Stimulated activated naive CD8-positive, alpha-beta T cell treated with anti-CD3 and anti-CD28 coated beads, Interleukin-15, Interleukin-2, amounts not matched to agents 100 ng/mL and 50 ng/mL, for 24 hours (primary cell): ENCODE data around the gene PALLD.
"Not testable (repeated sequence)": the region's sequence is repeated elsewhere in the genome, so short reads cannot be mapped to it uniquely, and the experiment has no call there.

Source experiments
- H3K27ac Mint-ChIP-seq: one replicate; pipeline ENCODE4 v1.8.0; 2021; ENCODE audit warnings: mild to moderate bottlenecking, mixed read lengths
- H3K27me3 Mint-ChIP-seq: one replicate; pipeline ENCODE4 v1.8.0; 2021; ENCODE audit warnings: mixed read lengths
- H3K36me3 Mint-ChIP-seq: one replicate; pipeline ENCODE4 v1.8.0; 2021; ENCODE audit warnings: low read depth, mixed read lengths
- H3K4me1 Mint-ChIP-seq: one replicate; pipeline ENCODE4 v1.8.0; 2021; ENCODE audit warnings: low read depth, mixed read lengths
- H3K4me3 Mint-ChIP-seq: one replicate; pipeline ENCODE4 v1.8.0; 2021; ENCODE audit warnings: mild to moderate bottlenecking, mixed read lengths
- H3K9me3 Mint-ChIP-seq: one replicate; pipeline ENCODE4 v1.8.0; 2021; ENCODE audit warnings: mixed read lengths

Gene PALLD

DNA sequence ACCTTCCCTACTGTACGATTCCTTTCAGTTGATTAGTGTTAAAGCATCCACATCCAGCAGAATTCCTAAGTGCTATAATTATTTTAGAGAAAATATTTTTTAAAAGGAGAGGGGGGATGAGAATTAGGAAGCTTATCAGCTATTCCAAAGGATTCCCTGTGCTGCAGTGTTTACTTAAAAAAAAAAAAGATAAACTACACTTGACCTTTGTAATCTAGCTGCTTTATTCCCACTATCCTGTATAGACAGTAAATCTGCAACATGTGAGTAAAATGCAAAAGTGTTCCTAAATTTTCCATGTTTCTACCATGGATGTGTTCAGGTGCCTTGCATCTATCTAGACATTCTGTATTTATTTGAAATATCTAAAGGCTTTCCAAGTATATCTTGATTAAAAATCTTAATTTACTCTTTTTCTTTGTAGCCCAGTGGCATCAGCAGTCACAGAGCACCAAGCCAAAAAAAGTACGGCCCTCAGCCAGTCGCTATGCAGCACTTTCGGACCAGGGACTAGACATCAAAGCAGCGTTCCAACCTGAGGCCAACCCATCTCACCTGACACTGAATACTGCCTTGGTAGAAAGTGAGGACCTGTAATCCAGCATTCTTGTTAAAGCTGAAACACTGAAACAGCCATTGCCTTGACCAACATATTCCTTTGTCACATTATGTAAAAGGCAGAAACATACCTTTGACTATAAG, 429.1 kb downstream of the PALLD start:
- no peaks in the 10 kb centered on the region for H3K36me3 Mint-ChIP-seq
- H3K4me1 Mint-ChIP-seq = no peaks in the 10 kb centered on the region
- H3K9me3 Mint-ChIP-seq = no peaks in the 10 kb centered on the region
- no peak overlapping the region for H3K4me3 Mint-ChIP-seq
- H3K27ac Mint-ChIP-seq = no peak overlapping the region
- H3K27me3 Mint-ChIP-seq = no peaks in the 10 kb centered on the region

DNA sequence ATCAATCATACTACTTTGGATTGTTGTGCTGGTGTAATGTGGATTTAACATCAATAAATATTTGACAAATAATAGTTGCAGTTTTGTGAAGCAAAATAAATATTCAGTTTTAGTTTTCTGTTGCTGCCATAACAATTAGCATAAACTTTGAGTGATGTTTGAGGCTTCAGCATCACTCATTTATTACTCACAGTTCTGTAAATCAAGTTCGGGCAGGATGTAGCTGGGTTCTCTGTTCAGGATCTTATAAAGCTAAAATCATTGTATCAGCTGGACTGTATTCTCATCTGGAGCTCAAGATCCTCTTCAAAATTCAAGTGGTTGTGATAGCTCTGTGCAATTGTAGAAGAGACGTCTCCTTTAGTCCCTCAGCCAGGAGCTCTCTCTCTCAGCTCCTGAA, 431.5 kb downstream of the PALLD start:
- Mint-ChIP-seq H3K27me3 (no peaks in the 10 kb centered on the region), H3K4me3 (no peak overlapping the region), H3K36me3 (peaks cover 5% of the 10 kb centered on the region), H3K27ac (no peak overlapping the region), H3K9me3 (peaks cover 15% of the 10 kb centered on the region), H3K4me1 (no peaks in the 10 kb centered on the region)

DNA sequence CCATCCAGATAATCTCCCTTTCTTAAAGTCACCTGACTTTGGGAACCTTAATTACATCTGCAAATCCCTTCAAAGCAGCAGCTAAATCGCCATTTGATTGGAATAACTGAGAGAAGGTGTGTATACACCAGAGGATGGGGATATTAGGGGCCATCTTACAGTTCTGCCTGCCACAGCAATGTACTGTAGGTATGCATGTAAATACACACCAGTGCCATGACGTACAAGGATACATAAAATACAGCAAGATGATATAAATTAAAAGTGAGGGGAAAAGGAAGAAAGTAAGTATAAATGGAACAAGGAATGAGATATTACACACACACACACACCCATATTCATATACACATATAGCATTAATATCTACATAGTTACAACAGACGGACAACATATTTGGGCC, 432.0 kb downstream of the PALLD start:
- Mint-ChIP-seq H3K27ac (no peak overlapping the region), H3K4me1 (no peaks in the 10 kb centered on the region), H3K36me3 (peaks cover 5% of the 10 kb centered on the region), H3K9me3 (peaks cover 15% of the 10 kb centered on the region), H3K4me3 (no peak overlapping the region), H3K27me3 (no peaks in the 10 kb centered on the region)

DNA sequence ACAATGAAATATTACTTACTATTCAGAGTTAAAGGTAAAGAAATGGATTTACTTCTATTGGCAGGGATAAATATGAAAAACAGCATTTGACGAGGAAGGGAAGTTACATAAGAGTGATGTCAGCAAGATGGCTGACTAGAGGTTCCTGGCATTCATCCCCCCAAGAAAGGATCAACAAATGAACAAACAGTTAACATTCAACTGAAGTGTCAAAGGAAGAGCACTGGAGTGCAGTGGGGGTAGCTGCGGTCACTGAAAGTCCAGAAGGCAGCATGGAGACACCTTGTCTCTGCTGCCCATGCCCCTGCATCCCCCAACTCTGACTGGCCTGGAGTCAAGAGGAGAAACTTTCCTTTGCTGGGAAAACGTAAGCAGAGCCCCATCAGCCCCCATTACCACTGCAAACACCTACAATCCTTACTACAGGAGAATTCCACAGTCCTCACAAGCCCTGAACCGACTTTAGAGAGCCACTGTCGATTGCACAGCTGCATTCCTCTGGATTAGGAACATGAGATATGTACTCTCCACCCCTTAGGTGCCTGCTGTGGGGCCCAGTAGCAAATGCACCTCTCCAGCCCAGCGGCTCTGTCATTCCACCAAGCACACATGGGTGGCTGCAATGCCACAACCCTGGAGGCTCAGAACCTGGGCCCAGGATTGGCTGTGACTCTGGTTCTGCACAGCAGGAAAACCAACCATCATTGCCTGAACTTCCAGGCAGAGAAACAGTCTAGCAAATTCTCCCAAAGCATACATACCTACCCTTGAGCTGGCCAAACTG, 433.8 kb downstream of the PALLD start:
- Mint-ChIP-seq H3K36me3 (peaks cover 5% of the 10 kb centered on the region), H3K4me3 (no peak overlapping the region), H3K27ac (no peak overlapping the region), H3K9me3 (peaks cover 22% of the 10 kb centered on the region), H3K4me1 (no peaks in the 10 kb centered on the region), H3K27me3 (no peaks in the 10 kb centered on the region)

DNA sequence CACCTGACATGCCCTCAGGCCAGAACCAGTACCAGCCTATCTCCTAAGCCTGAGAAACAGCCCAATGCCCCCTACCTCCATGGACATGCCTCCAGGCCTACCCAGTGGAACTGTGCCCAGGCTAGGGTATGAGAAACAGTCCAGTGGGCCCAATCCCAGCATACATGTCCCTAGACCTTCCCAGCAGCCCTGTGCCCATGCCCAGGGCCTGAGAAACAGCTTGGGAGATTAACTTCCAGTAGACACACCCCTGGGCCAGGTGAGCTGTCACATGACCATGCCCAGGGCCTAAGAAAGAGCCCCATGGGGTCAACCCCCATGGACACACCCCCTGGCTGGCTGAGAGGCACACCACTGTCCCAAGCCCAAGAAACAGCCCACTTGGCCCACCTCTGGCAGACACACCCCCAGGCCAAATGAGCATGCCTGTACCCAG, 434.4 kb downstream of the PALLD start:
- no peaks in the 10 kb centered on the region for H3K27me3 Mint-ChIP-seq
- no peaks in the 10 kb centered on the region for H3K4me1 Mint-ChIP-seq
- no peak overlapping the region for H3K27ac Mint-ChIP-seq
- no peak overlapping the region for H3K4me3 Mint-ChIP-seq
- peaks cover 5% of the 10 kb centered on the region for H3K36me3 Mint-ChIP-seq
- H3K9me3 Mint-ChIP-seq = peaks cover 22% of the 10 kb centered on the region

DNA sequence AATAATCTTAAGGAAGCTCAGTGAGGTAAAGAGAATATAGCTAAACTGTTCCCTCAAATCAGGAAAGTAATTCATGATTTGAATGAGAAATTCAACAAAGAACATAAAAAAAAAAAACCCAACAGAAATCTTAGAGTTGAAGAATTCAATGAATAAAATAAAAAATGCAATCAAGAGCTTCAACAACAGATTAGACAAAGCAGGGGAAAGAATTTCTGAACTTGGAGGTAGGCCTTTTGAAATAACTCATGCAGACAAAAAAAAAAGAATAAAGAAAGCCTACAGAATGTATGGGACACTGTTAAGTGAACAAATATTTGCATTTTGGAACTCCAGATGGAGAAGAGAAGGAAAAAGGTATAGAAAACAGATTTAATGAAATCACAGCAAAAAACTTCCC, 435.3 kb downstream of the PALLD start:
- Mint-ChIP-seq H3K27me3 (no peaks in the 10 kb centered on the region), H3K9me3 (peaks cover 27% of the 10 kb centered on the region), H3K36me3 (peaks cover 13% of the 10 kb centered on the region), H3K4me1 (no peaks in the 10 kb centered on the region), H3K27ac (no peak overlapping the region), H3K4me3 (no peak overlapping the region)

DNA sequence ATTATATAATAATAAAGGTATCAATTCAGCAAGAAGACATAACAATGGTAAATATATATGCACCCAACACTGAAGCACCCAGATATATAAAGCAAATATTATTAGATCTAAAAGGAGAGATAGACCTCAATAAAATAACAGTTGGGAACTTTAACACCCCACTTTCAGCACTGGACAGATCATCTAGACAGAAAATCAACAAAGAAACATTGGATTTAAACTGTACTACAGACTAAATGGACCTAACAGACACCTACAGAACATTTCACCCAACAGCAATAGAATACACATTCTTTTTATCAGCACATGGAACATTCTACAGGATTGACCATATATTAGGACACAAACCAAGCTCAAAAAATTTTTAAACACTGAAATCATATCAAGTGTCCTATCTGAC, 436.6 kb downstream of the PALLD start:
- no peak overlapping the region for H3K27ac Mint-ChIP-seq
- no peaks in the 10 kb centered on the region for H3K27me3 Mint-ChIP-seq
- H3K4me3 Mint-ChIP-seq = no peak overlapping the region
- H3K36me3 Mint-ChIP-seq = peaks cover 14% of the 10 kb centered on the region
- H3K4me1 Mint-ChIP-seq = no peaks in the 10 kb centered on the region
- peaks cover 35% of the 10 kb centered on the region for H3K9me3 Mint-ChIP-seq

DNA sequence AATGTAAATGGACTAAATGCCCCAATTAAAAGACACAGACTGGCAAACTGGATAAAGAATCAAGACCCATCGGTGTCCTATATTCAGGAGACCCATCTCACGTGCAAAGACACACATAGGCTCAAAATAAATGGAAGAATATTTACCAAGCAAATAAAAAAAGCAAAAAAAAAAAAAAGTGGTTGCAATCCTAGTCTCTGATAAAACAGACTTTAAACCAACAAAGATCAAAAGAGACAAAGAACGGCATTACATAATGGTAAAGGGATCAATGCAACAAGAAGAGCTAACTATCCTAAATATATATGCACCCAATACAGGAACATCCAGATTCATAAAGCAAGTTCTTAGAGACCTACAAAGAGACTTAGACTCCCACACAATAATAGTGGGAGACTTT, 440.6 kb downstream of the PALLD start:
- not testable (repeated sequence) for H3K4me1 Mint-ChIP-seq, H3K27ac Mint-ChIP-seq, H3K4me3 Mint-ChIP-seq, H3K27me3 Mint-ChIP-seq
- peaks cover 27% of the 10 kb centered on the region for H3K9me3 Mint-ChIP-seq
- H3K36me3 Mint-ChIP-seq = peaks cover 10% of the 10 kb centered on the region

DNA sequence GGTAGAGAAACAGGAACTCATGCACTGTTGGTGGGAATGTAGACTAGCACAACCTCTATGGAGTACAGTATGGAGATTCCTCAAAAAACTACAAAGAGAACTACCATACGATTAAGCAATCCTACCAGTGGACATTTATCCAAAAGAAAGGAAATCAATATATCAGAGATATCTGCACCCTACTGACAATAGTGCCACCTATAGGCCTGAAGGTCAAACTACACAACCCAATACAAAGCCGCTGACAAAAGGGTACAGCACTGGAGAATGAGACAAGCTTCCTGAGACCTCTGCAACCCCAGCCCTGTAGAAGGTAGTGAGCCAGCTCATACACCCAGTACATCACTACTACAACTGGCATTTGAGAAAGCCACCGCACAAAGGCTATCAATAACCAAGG, 446.1 kb downstream of the PALLD start:
- Mint-ChIP-seq H3K27me3 (no peaks in the 10 kb centered on the region), H3K36me3 (no peaks in the 10 kb centered on the region), H3K4me3 (no peak overlapping the region), H3K9me3 (peaks cover 10% of the 10 kb centered on the region), H3K4me1 (no peaks in the 10 kb centered on the region), H3K27ac (no peak overlapping the region)

DNA sequence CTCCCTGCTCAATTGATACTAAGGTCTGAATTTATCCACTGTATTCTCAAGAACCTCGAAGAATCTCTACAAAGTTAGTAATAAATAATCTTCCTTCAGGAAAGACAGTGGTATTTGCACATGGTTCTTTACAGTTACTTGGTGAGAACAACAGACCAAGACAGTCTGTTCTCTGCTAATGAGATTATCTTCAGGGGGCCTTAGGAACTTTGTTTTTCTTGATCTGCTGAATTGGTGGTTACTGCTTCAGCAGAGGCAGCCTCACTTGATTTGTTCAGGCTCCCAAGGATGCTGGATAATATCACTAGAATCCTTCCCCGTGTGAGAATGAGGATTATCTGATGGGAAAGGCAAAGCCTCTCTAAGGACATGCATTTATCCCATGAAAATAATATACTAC, 448.4 kb downstream of the PALLD start:
- H3K27ac Mint-ChIP-seq = no peak overlapping the region
- H3K4me1 Mint-ChIP-seq = no peaks in the 10 kb centered on the region
- H3K36me3 Mint-ChIP-seq = peaks cover 4% of the 10 kb centered on the region
- H3K9me3 Mint-ChIP-seq = peaks cover 15% of the 10 kb centered on the region
- H3K27me3 Mint-ChIP-seq = no peaks in the 10 kb centered on the region
- H3K4me3 Mint-ChIP-seq = no peak overlapping the region

DNA sequence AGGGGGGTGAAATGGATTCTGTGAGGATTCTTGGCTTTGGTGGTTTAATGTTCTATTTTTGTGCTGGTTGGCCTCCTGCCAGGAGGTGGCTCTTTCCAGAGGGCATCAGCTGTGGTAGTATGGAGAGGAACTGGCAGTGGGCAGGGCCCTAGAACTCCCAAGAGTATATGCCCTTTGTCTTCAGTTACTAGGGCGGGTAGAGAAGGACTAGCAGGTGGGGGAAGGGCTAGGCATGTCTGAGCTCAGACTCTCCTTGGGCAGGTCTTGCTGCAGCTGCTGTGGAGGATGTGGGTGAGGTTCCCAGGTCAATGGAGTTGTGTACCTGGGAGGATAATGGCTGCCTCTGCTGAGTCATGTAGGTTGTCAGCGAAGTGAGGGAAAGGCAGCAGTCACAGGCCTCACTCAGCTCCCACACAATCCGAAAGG, 456.0 kb downstream of the PALLD start:
- not testable (repeated sequence) for H3K4me1 Mint-ChIP-seq, H3K27ac Mint-ChIP-seq, H3K4me3 Mint-ChIP-seq, H3K27me3 Mint-ChIP-seq
- Mint-ChIP-seq H3K9me3 (peaks cover 18% of the 10 kb centered on the region), H3K36me3 (peaks cover 17% of the 10 kb centered on the region)

DNA sequence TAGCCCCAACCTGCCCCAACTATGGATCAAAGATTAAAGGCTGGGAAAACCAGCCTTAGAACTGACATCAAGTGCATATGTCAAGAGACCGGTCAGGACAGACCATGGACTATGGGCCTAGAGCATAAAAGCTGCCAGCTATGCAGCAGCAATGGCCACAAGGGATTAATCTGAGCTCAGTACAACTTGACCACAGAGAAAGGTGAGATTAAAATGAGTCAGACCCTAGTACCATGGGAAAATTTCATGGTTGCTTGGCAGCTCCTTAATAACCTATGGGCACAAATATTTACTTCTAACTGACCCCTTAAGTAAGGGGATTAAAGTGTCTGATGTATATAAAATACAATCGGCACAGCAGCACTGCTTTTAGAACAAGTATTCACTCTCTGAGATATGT, 458.8 kb downstream of the PALLD start:
- Mint-ChIP-seq H3K4me3 (no peak overlapping the region), H3K36me3 (peaks cover 13% of the 10 kb centered on the region), H3K27me3 (no peaks in the 10 kb centered on the region), H3K9me3 (peaks cover 7% of the 10 kb centered on the region), H3K4me1 (no peaks in the 10 kb centered on the region), H3K27ac (no peak overlapping the region)

DNA sequence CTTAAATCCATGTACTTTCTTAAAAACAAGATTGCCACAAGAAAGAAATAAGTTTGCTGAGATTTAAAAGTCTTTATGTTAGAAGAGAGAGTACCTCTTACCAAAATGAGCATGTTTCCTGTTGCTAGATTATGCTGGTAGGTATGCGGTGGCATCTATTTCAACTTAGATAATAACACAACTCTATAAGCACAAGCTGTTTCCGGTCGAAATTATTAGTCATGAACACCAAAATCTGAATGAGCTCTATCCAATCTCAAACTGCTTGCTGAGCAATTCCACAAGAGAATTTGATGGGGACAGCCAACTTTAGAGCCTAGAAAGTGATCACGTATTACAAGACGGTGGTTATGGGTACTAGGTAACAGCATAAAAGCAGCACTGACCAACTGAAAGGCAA, 463.9 kb downstream of the PALLD start:
- Mint-ChIP-seq H3K9me3 (no peaks in the 10 kb centered on the region), H3K4me1 (no peaks in the 10 kb centered on the region), H3K36me3 (peaks cover 7% of the 10 kb centered on the region), H3K27me3 (no peaks in the 10 kb centered on the region), H3K27ac (no peak overlapping the region), H3K4me3 (no peak overlapping the region)

DNA sequence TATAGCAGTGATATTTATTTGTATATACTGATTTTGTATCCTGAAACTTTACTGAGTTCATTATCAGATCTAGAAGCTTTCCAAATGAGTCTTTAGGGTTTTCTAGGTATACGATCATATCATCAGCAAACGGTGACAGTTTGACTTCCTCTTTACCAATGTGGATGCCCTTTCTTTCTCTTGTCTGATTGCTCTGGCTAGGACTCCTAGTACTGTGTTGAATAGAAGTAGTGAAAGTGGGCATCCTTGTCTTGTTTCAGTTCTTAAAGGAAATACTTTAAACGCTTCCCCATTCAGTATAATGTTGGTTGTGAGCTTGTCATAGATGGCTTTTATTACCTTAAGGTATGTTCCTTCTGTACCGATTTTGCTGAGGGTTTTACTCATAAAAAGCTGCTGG, 475.7 kb downstream of the PALLD start:
- Mint-ChIP-seq H3K36me3 (peaks cover 15% of the 10 kb centered on the region), H3K9me3 (peaks cover 43% of the 10 kb centered on the region), H3K4me1 (no peaks in the 10 kb centered on the region), H3K4me3 (no peak overlapping the region), H3K27me3 (no peaks in the 10 kb centered on the region), H3K27ac (no peak overlapping the region)
